Stimulated activated CD4-positive, alpha-beta T cell treated with anti-CD3 and anti-CD28 coated beads, Interleukin-1b, Interleukin-23, amount 100 ng/mL, for 4 hours (primary cell): ENCODE data around the gene TMEM72.
A peak's percentile ranks its signal among the peaks of the same experiment; 100 is the strongest.

Experiments
- DNase-seq, 2 donors: peaks; one replicate each; pipeline ENCODE4 v3.0.0-alpha.2; 2020; ENCODE audit warnings: low read depth in 2 of 2

Gene TMEM72

GRCh38 chr10:44955413-44956070, 44.4 kb downstream of the TMEM72 start:
- no peak for DNase-seq

GRCh38 chr10:44956226-44956625, 45.1 kb downstream of the TMEM72 start:
- DNase-seq = no peak

- DNase-seq = no peak
Measured at GRCh38 chr10:44956717-44957706, 45.9 kb downstream of the TMEM72 start.

GRCh38 chr10:44958196-44958897, 47.2 kb downstream of the TMEM72 start:
- DNase-seq = no peak

GRCh38 chr10:44958898-44959246, 47.7 kb downstream of the TMEM72 start:
- DNase-seq = no peak

- peak; percentile 83 to 93 for DNase-seq
Measured at GRCh38 chr10:44959247-44960087, 48.3 kb downstream of the TMEM72 start, which contains the start of gene RASSF4. TSS of gene RASSF4 (plus strand) at chr10:44959802. CDS start at chr10:44970203, 10,401 bp downstream.

GRCh38 chr10:44960088-44960460, 48.9 kb downstream of the TMEM72 start:
- no peak for DNase-seq

- DNase-seq = no peak
Measured at GRCh38 chr10:44960482-44961229, 49.5 kb downstream of the TMEM72 start.

GRCh38 chr10:44961230-44961571, 50.1 kb downstream of the TMEM72 start:
- DNase-seq = no peak

- no peak for DNase-seq
Measured at GRCh38 chr10:44961931-44962750, 51.0 kb downstream of the TMEM72 start.

GRCh38 chr10:44962870-44963738, 52.0 kb downstream of the TMEM72 start:
- DNase-seq = no peak

- no peak for DNase-seq
Measured at GRCh38 chr10:44963772-44964633, 52.9 kb downstream of the TMEM72 start.

- DNase-seq = no peak
Measured at GRCh38 chr10:44965104-44965503, 54.0 kb downstream of the TMEM72 start.

- no peak for DNase-seq
Measured at GRCh38 chr10:44965651-44966097, 54.5 kb downstream of the TMEM72 start.

GRCh38 chr10:44966129-44966815, 55.1 kb downstream of the TMEM72 start:
- DNase-seq = no peak

- DNase-seq = no peak
Measured at GRCh38 chr10:44966816-44967509, 55.8 kb downstream of the TMEM72 start.

GRCh38 chr10:44967616-44968015, 56.5 kb downstream of the TMEM72 start:
- DNase-seq = no peak
